Keratinocyte (primary cell): ENCODE results near the gene MIPOL1. TPM values are rescaled to one million over a fixed set of nuclear protein-coding genes. Genes with fewer than 3 reads are reported as not detected.
"Not testable (repeated sequence)": the region's sequence is repeated elsewhere in the genome, so short reads cannot be mapped to it uniquely, and the experiment has no call there.

Experiments used
- DNase-seq: peaks from one replicate; pipeline ENCODE4 v3.0.0-alpha.2; 2011; ENCODE audit warnings: low read depth, missing footprints, low spot score
- FAIRE-seq: peaks from 2 replicates; lab custom pipeline; 2011; peaks lifted over from hg19 to GRCh38; lab: Jason Lieb, UNC
- H2AFZ ChIP-seq: 2 replicates; pipeline ENCODE4 v1.6.0; 2012; ENCODE audit warnings: low read length, control low read depth, inconsistent platforms; ENCODE audit not compliant: control insufficient read depth
- H3K27ac ChIP-seq: 2 replicates; pipeline ENCODE4 v1.5.1; 2011; ENCODE audit warnings: low read length; ENCODE audit not compliant: control insufficient read depth, insufficient read depth
- H3K27me3 ChIP-seq: 3 replicates; pipeline ENCODE4 v1.6.0; 2011; ENCODE audit warnings: low read length; ENCODE audit not compliant: control insufficient read depth, insufficient read depth; ENCODE audit errors: extremely low read depth
- H3K36me3 ChIP-seq, 2 experiments: 2 replicates in 1 of 2; 3 replicates in 1 of 2; pipeline ENCODE4 v1.5.1; 2011; ENCODE audit warnings: low read length in 2 of 2, mild to moderate bottlenecking in 1 of 2; ENCODE audit not compliant: control insufficient read depth in 2 of 2, insufficient read depth in 2 of 2; ENCODE audit errors: extremely low read depth in 1 of 2
- H3K4me1 ChIP-seq: 3 replicates; pipeline ENCODE4 v1.5.1; 2011; ENCODE audit warnings: low read length; ENCODE audit not compliant: control insufficient read depth, insufficient read depth; ENCODE audit errors: extremely low read depth
- H3K4me2 ChIP-seq: 3 replicates; pipeline ENCODE4 v1.6.0; 2011; ENCODE audit warnings: low read depth, low read length; ENCODE audit not compliant: control insufficient read depth, insufficient read depth; ENCODE audit errors: extremely low read depth
- H3K4me3 ChIP-seq, 3 experiments: fragments of 200-600 bp in 1 of 3; sonication (generic) in 1 of 3; 2 replicates in 2 of 3; 3 replicates in 1 of 3; pipeline ENCODE4 v1.5.1; 2011 to 2016; ENCODE audit warnings: low read length in 3 of 3, mild to moderate bottlenecking in 3 of 3, control low read depth in 2 of 3, inconsistent platforms in 1 of 3, low read depth in 1 of 3, mixed read lengths in 1 of 3, mixed run types in 1 of 3, moderate library complexity in 1 of 3; ENCODE audit not compliant: control insufficient read depth in 2 of 3, insufficient read depth in 2 of 3; ENCODE audit errors: extremely low read depth in 1 of 3
- H3K79me2 ChIP-seq: 2 replicates; pipeline ENCODE4 v1.6.0; 2012; ENCODE audit warnings: low read length; ENCODE audit not compliant: control insufficient read depth, insufficient read depth
- H3K9ac ChIP-seq: 3 replicates; pipeline ENCODE4 v1.6.0; 2011; ENCODE audit warnings: low read length; ENCODE audit not compliant: control insufficient read depth, insufficient read depth; ENCODE audit errors: extremely low read depth
- H3K9me1 ChIP-seq: 3 replicates; pipeline ENCODE4 v1.6.0; 2011; ENCODE audit warnings: low read length; ENCODE audit not compliant: control insufficient read depth, insufficient read depth; ENCODE audit errors: extremely low read depth
- H3K9me3 ChIP-seq: 2 replicates; pipeline ENCODE4 v1.5.1; 2012; ENCODE audit warnings: low read depth, low read length; ENCODE audit not compliant: control insufficient read depth
- H4K20me1 ChIP-seq: 3 replicates; pipeline ENCODE4 v1.6.0; 2011; ENCODE audit warnings: low read length; ENCODE audit not compliant: control insufficient read depth, insufficient read depth; ENCODE audit errors: extremely low read depth
- EZH2 ChIP-seq: IDR thresholded peaks from one replicate; pipeline ENCODE4 v1.6.1; 2012; ENCODE audit warnings: inconsistent platforms, mild to moderate bottlenecking, low read length, moderate library complexity
- dilution Hi-C: fragments of 300-500 bp; cut with MboI; formaldehyde crosslinking; loops from one replicate; pipeline ENCODE4 v1.7.0; 2020; ENCODE audit warnings: low sequenced_read_pairs; ENCODE audit not compliant: extremely low pct_ligation_motif_present
- polyA plus RNA-seq, 5 experiments: library from polyadenylated mRNA; depleted of rRNA in 3 of 5; stranded (reverse) in 3 of 5; stranded (forward) in 1 of 5; unstranded in 1 of 5; fragments of >200 nt; gene quantifications; 1 replicate in 1 of 5; 2 replicates in 3 of 5; 3 replicates in 1 of 5; pipeline versions ENCODE4 v1.2.1 to v1.2.3, GENCODE V29; 2011 to 2012; ENCODE audit warnings: missing spikeins in 2 of 5, low read depth in 1 of 5, low replicate concordance in 1 of 5
- TF ChIP-seq, protein P1 (sequence below), 3 experiments: IDR thresholded peaks in 1 of 3; conservative IDR thresholded peaks in 1 of 3; optimal IDR thresholded peaks in 1 of 3; 2 replicates in 2 of 3; 3 replicates in 1 of 3; pipeline versions ENCODE3 to v1.5.1; 2011; ENCODE audit warnings: low read length in 3 of 3, mild to moderate bottlenecking in 3 of 3, moderate library complexity in 2 of 3, control low read depth in 1 of 3, inconsistent platforms in 1 of 3; ENCODE audit not compliant: insufficient read depth in 2 of 3; ENCODE audit errors: extremely low read depth in 1 of 3

Gene MIPOL1
- polyA plus RNA-seq, 1 donor (not counting 4 experiments of a cell fraction or from before 2014, with no cell fraction given), result 10.9 TPM

DNA sequence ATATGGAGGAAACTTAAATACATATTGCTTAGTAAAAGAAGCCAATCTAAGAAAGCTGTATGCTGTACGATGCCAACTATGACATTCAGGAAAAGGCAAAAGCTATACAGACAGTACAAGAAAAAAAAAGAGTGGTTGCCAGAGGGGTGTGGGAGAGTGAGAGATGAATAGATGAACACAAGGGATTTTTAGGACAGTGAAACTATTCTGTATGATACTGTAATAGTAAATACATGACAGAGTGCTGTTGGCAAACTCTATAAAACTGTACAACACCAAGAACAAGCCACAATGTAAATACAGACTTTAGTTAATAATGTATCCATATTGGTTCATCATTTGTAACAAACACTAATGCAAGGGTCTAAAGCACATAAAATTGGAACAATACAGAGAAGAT lies 10.9 kb upstream of the MIPOL1 start:
- no peak overlapping the region for H2AFZ ChIP-seq
- H4K20me1 ChIP-seq, result no peaks in the 10 kb centered on the region
- no peak overlapping the region for H3K27ac ChIP-seq
- no peak overlapping the region for H3K4me3 ChIP-seq
- no peak overlapping the region for H3K4me2 ChIP-seq
- H3K9ac ChIP-seq, result no peak overlapping the region
- FAIRE-seq (no peak), DNase-seq (no peak)
- no peaks in the 10 kb centered on the region for H3K79me2 ChIP-seq
- no peaks in the 10 kb centered on the region for H3K4me1 ChIP-seq
- H3K27me3 ChIP-seq, result no peaks in the 10 kb centered on the region
- no peaks in the 10 kb centered on the region for H3K36me3 ChIP-seq
- no peaks in the 10 kb centered on the region for H3K9me3 ChIP-seq
- dilution Hi-C loops, result no loop called here
- H3K9me1 ChIP-seq, result no peaks in the 10 kb centered on the region
- TF ChIP-seq, protein P1, sequence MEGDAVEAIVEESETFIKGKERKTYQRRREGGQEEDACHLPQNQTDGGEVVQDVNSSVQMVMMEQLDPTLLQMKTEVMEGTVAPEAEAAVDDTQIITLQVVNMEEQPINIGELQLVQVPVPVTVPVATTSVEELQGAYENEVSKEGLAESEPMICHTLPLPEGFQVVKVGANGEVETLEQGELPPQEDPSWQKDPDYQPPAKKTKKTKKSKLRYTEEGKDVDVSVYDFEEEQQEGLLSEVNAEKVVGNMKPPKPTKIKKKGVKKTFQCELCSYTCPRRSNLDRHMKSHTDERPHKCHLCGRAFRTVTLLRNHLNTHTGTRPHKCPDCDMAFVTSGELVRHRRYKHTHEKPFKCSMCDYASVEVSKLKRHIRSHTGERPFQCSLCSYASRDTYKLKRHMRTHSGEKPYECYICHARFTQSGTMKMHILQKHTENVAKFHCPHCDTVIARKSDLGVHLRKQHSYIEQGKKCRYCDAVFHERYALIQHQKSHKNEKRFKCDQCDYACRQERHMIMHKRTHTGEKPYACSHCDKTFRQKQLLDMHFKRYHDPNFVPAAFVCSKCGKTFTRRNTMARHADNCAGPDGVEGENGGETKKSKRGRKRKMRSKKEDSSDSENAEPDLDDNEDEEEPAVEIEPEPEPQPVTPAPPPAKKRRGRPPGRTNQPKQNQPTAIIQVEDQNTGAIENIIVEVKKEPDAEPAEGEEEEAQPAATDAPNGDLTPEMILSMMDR (optimal IDR thresholded peaks at IDR 0.05 in 1 of 3, IDR thresholded peaks at IDR 0.05 in 1 of 3, conservative IDR thresholded peaks at IDR 0.05 in 1 of 3; ENCODE audit: extremely low read depth in 1 of 3, insufficient read depth in 2 of 3, low read length in 3 of 3), result no peak
- no peak for TF ChIP-seq EZH2

DNA sequence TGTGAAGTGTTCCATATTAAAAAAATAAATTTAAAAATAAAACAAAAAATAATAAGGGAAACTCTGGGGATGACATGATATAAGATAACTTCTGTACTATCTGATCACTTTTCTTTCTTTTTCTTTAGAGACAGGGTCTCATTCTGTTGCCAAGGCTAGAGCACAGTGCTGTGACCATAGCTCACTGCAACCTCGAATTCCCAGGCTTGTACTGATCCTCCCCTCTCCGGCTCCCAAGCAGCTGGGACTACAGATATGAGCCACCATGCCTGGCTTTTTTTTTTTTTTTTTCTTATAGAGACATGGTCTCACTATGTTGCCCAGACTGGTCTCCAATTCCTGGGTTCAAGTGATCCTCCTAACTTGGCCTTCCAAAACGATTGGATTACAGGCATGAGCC lies 10.4 kb upstream of the MIPOL1 start:
- no peak for FAIRE-seq
- no peaks in the 10 kb centered on the region for H3K36me3 ChIP-seq
- TF ChIP-seq EZH2, result no peak
- TF ChIP-seq, protein P1 (optimal IDR thresholded peaks at IDR 0.05 in 1 of 3, IDR thresholded peaks at IDR 0.05 in 1 of 3, conservative IDR thresholded peaks at IDR 0.05 in 1 of 3; ENCODE audit: extremely low read depth in 1 of 3, insufficient read depth in 2 of 3, low read length in 3 of 3), result no peak
- H3K27ac ChIP-seq, result no peak overlapping the region
- no peaks in the 10 kb centered on the region for H3K27me3 ChIP-seq
- no peak overlapping the region for H3K9ac ChIP-seq
- no peak for DNase-seq
- H3K9me1 ChIP-seq, result no peaks in the 10 kb centered on the region
- H3K79me2 ChIP-seq, result no peaks in the 10 kb centered on the region
- H3K4me2 ChIP-seq, result no peak overlapping the region
- no peak overlapping the region for H2AFZ ChIP-seq
- no peaks in the 10 kb centered on the region for H3K9me3 ChIP-seq
- no peaks in the 10 kb centered on the region for H4K20me1 ChIP-seq
- H3K4me1 ChIP-seq, result no peaks in the 10 kb centered on the region
- dilution Hi-C loops, result no loop called here
- no peak overlapping the region for H3K4me3 ChIP-seq

DNA sequence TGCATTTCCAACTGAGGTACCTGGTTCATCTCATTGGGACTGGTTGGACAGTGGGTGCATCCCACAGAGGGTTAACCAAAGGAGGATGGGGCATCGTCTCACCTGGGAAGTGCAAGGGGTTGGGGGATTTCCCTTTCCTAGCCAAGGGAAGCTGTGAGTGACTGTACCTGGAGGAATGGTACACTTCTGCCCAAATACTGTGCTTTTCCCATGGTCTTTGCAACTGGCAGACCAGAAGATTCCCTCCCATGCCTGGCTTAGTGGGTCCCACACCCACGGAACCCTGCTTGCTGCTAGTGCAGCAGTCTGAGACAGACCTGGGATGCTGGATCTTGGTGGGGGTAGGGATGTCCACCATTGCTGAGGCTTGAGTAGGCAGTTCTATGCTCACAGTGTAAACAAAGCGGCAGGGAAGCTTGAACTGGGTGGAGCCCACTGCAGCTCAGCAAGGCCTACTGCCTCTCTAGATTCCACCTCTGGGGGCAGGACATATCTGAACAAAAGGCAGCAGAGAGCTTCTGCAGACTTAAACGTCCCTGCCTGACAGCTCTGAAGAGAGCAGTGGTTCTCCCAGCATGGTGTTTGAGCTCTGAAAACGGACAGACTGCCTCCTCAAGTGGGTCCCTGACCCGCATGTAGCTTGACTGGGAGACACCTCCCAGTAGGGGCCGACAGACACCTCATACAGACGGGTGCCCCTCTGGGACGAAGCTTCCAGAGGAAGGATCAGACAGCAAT lies 9.7 kb upstream of the MIPOL1 start:
- H3K27ac ChIP-seq, H4K20me1 ChIP-seq, H3K9ac ChIP-seq, H3K4me2 ChIP-seq, DNase-seq, H3K9me3 ChIP-seq, H3K9me1 ChIP-seq, H3K27me3 ChIP-seq, FAIRE-seq, H3K4me1 ChIP-seq, dilution Hi-C loops, H2AFZ ChIP-seq, H3K36me3 ChIP-seq, H3K4me3 ChIP-seq, H3K79me2 ChIP-seq: not testable (repeated sequence)

DNA sequence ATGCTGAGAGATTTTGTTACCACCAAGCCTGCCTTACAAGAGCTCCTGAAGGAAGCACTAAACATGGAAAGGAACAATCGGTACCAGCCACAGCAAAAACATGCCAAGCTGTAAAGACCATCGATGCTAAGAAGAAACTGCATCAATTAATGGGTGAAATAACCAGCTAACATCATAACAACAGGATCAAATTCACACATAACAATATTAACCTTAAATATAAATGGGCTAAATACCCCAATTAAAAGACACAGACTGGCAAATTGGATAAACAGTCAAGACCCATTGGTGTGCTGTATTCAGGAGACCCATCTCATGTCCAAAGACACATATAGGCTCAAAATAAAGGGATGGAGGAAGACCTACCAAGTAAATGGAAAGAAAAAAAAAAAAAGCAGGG lies 8.0 kb upstream of the MIPOL1 start:
- DNase-seq, H3K9me1 ChIP-seq, H3K36me3 ChIP-seq, H3K4me2 ChIP-seq, H3K4me1 ChIP-seq, H2AFZ ChIP-seq, H4K20me1 ChIP-seq, H3K27me3 ChIP-seq, H3K9me3 ChIP-seq, H3K79me2 ChIP-seq, dilution Hi-C loops, H3K4me3 ChIP-seq, FAIRE-seq, H3K9ac ChIP-seq, H3K27ac ChIP-seq: not testable (repeated sequence)
